NCI-H1417 (cell line): Measurements from ENCODE around the gene CKAP4.

ENCODE experiments used
- DNase-seq, 3 experiments: peaks; one replicate each; lab custom pipeline; 2025; lab: John Stamatoyannopoulos, UW

The CKAP4 gene

GRCh38 chr12:106274575-106275121, 26.8 kb upstream of the CKAP4 start:
- no peak for DNase-seq

- no peak for DNase-seq
Observed at GRCh38 chr12:106274012-106274411, 26.2 kb upstream of the CKAP4 start.

DNA sequence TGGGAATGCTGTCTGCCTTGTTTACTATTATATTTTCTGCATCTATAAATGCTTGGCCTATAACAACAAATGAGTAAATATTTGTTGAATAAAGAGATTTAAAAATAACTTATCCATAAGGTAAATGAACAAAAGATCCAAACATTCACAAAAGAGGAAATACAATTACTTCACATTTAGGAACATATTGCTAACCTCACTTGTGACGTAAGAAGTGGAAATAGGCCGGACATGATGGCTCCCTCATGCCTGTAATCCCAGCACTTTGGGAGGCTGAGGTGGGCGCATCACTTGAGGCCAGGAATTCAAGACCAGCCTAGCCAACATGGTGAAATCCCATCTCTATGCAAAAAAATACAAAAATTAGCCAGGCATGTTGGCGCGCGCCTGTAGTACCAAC, 25.7 kb upstream of the CKAP4 start:
- no peak for DNase-seq

DNA sequence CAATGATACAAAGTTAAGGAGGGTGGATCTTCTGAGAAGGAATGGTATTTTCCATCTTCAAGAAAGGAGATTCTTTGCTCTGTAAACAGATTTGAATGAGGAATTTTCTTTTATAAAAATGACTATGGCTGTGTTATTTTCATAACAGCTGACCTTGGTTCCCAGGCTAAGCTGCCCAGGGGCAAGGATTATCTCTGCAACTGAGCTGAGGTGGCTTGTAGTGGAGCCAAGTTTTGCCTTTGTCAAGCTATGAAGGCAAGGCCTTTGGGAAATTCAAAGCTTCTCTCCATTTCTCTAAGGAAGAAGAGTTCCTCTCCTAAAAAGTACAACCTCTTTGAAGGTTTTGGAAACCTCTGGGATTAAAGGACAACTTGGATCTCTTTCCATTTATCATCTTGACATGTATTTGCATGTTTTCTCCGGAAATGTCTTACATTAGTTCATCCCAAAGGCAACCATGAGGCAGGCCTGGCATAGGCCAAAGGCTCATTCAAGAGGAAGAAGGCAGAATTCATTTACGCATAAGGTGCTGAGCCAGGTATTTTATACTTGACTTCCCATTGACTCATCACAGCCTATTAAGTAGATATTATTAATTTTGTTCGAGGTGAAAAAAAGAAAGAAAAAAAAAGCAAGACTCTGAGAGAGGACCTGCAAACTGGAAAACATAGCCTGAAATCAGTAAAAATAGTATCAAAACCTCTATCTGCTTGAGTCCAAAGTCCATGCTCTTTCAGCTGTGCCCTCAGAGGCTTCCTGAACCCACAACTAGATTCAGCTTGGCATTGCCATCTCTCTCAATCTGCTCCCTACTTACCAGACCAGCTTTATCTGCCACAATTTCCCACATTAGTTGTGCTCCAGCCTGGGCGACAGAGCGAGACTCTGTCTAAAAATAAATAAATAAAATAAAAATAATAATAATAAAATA, 24.0 kb upstream of the CKAP4 start:
- DNase-seq: no peak

DNA sequence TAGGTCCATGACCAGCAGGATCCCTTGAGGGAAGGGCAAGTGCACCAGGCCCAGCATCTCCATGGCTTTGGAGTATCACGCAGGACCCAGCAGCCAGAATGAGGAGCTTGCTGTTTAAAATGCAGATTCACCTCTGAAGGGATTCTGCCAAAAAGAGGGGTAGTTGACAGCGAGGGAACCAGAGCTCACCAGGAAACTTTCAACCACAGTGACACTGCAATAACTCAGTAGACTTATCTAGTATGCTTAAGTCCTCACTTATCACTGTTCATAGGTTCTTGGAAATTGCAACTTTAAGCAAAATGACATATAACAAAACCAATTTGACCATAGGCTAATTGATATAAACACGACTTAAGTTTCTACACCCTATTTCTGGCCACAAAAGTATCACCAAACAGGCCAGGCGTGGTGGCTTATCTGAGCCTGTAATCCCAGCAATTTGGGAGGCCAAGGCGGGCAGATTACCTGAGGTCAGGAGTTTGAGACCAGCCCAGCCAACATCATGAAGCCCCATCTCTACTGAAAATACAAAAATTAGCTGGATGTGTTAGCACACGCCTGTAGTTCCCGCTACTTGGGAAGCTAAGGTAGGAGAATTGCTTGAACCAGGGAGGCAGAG, 21.4 kb upstream of the CKAP4 start:
- DNase-seq: no peak

DNA sequence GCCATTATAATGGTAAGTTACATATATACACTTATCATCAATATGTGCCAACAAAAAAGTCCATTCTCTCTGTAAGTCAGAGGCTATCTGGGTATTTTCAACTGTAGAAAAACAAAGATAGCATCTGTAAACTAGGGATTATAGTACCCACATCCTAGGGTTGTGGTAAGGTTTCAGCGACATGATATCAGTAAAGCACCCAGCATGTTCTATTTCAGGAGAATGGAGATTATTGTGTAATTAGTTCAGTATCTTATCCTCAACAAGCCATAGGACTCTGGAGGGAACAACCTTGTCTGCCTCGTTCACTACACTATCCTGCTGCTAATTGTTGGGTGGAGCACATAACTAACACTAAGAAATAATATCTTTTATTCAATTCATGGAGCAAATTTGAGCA, 19.7 kb upstream of the CKAP4 start:
- no peak for DNase-seq

DNA sequence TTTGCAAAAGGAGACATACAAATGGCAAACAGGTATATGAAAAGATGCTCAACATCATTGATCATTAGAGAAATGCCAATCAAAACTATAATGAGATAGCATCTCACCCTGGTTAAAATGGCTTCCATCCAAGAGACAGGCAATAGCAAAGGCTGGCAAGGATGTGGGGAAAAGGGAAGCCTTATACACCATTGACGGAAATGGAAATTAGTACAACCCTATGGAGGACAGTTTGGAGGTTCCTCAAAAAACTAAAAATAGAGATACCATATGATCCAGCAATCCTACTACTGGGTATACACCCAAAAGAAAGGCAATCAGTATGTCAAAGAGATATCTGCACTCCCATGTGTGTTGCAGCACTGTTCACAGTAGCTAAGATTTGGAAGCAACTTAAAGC, 17.3 kb upstream of the CKAP4 start:
- DNase-seq: no peak

- no peak for DNase-seq
Observed at GRCh38 chr12:106258935-106259334, 11.1 kb upstream of the CKAP4 start.

- DNase-seq: no peak
Observed at GRCh38 chr12:106258226-106258625, 10.4 kb upstream of the CKAP4 start.

DNA sequence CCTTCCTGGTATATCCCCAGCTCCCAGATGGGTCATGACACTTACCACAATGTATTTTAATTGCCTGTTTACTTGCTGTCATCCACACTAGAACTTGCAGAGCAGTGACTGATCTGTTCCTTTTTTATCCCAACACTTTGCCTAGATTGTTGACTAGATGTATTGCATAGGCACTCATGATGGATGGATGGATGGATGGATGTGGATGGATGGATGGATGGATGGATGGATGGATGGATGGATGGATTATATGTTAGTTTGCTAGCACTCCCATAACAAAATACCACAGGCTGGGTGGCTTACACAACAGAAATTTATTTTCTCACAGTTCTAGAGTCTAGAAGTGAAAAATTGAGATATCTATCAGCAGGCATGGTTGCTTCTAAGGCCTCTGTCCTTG, 8.7 kb upstream of the CKAP4 start:
- DNase-seq: no peak

DNA sequence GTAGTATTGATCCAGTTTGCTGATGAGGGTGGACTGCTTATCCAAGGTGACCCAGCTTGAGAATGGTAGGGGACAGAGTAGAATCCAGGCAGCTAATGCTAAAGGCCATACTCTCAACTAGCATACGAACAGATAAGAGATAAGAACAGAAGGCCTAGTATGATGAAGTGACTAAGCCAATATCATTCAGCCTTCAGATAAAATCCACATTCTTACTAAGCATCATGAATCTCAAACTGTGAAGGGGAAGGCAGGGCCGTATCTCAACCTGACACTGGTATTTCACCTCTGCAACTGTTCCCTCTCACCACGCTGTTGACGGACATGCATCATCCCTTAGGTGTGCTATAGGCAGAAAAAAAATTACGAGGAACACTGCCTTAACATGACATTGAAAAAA, 8.1 kb upstream of the CKAP4 start:
- no peak for DNase-seq

- no peak for DNase-seq
Observed at GRCh38 chr12:106255493-106255892, 7.7 kb upstream of the CKAP4 start.

GRCh38 chr12:106254724-106255123, 6.9 kb upstream of the CKAP4 start:
- peak in 1 of 3 experiments; percentile 18 for DNase-seq

GRCh38 chr12:106251631-106252455, 4.0 kb upstream of the CKAP4 start:
- DNase-seq: peak in 1 of 3 experiments; percentile 41

DNA sequence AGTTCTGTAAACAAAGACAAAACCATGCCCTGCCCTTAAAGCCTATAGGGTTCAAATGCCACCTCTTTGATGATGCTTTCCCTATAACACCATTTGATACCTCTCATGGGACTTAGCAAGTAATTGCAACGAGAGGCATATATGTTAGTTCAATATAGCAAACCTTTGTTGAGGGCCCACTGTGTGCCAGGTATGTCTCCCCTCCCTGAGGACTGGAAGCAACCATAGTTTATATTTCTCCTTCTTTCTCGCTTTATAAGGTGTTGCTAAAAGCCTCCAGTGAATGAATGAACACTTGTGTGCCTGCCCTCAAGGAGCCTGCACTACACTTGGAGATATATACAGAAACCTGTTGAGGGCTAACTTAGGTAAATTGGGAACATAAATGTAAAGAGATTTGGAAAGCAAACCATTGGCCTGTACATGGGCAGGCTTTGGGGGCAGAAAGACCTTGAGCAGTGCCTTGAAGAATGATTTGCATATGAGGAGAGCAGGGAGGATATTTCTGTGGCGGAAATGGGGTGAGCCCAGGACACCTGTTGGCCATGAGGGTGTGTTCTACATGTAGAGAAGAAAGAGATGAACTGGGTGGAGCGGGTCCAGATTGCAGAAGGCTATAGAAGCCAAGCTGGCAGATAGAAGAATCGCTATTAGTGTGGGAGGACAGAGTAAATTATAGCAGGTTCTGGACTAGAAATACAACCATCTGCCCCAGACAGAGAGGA, 1.8 kb upstream of the CKAP4 start:
- peak in 1 of 3 experiments; percentile 38 for DNase-seq

DNA sequence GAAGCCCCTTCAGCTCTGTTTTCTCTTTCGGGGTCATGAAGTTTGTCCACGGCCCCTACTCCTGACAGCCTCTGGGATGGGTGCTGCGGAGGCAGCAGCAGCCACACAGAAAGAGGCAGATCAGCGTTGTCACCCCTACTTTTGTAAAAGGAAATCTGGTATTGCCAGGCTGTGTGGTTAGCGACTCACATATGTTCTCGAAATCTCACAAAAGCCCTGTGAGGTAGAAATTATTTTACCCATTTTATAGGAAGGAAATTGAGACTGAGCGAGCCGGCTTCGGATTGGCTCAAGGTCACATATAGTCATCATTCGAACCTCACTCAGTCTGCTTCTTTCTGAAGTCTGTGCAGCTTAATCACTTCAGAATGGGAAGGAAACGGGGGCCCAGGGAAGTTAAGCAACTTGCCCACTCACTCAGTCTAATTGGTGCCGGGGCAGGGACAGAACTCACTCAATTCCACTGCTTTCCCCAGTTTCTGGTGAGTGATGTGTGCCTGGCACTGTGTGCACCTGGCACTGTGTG, 1.1 kb upstream of the CKAP4 start:
- DNase-seq: peak in 1 of 3 experiments; percentile 46

- DNase-seq: peak; percentile 45 to 83 (median 72)
Observed at GRCh38 chr12:106248312-106248845, 559 bp upstream of the CKAP4 start.

GRCh38 chr12:106246891-106247673, 738 bp downstream of the CKAP4 start:
- DNase-seq: peak; percentile 48 to 84 (median 76)

DNA sequence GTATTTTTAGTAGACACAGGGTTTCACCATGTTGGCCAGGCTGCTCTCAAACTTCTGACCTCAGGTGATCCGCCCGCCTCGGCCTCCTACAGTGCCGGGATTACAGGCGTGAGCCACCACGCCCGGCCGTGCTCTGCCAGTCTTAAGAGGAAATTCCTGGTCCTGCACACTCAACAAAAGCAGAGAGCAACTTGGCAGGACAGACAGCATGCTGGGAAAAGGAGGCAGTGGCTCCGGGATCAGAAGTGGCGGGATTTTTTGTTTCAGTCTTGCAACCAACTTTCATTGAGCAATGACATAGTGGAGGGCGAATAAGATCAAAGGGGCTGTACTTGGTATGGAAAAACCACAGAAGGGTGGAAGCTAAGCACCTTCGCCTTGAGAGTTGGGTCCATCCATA, 2.1 kb downstream of the CKAP4 start:
- peak in 1 of 3 experiments; percentile 15 for DNase-seq

DNA sequence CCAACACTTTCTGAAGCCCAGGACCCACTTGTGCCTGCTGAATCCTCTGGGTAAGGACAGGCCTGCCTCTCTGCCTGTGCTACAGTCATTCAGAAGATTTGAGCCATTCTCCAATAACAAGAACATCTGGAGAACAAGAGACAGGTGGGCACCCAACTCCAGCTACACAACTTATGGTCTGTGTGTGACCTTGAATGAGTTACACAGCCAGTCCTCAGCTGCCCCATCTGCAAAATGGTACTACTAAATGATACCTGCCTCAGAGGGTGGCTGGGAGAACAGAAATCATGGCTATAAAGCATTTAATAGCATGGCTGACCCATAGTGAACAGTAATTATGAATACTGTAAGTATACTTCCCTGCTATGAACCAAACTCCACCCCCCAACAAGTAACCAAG, 4.2 kb downstream of the CKAP4 start:
- no peak for DNase-seq
